Neural progenitor cell (in vitro differentiated cells): ENCODE measurements around the gene MORN1. TPM values are rescaled to one million over a fixed set of nuclear protein-coding genes. Genes with fewer than 3 reads are reported as not detected.

Experiments used
- DNase-seq: peaks from one replicate; pipeline ENCODE4 v3.0.0-alpha.2; 2016; ENCODE audit warnings: low spot score
- H2AFZ ChIP-seq: fragments of 200-600 bp; sonication (generic); replicated peaks from 2 replicates; pipeline ENCODE4 v1.6.1; 2016; ENCODE audit warnings: antibody characterized with exemption
- H3F3A ChIP-seq: fragments of 200-600 bp; sonication (generic); 2 replicates; pipeline ENCODE4 v1.6.1; 2016; ENCODE audit warnings: antibody characterized with exemption, low read depth
- H3K27ac ChIP-seq: fragments of 200-600 bp; sonication (generic); 2 replicates; pipeline ENCODE4 v1.5.1; 2016; ENCODE audit warnings: mild to moderate bottlenecking
- H3K27me3 ChIP-seq: fragments of 200-600 bp; sonication (generic); 2 replicates; pipeline ENCODE4 v1.6.1; 2016; ENCODE audit warnings: mild to moderate bottlenecking, moderate library complexity
- H3K36me3 ChIP-seq: fragments of 200-600 bp; sonication (generic); 2 replicates; pipeline ENCODE4 v1.5.1; 2016
- H3K4me1 ChIP-seq: fragments of 200-600 bp; sonication (generic); 2 replicates; pipeline ENCODE4 v1.6.1; 2016; ENCODE audit warnings: mixed run types
- H3K4me2 ChIP-seq: fragments of 200-600 bp; sonication (generic); 2 replicates; pipeline ENCODE4 v1.6.1; 2016
- H3K4me3 ChIP-seq: fragments of 200-600 bp; sonication (generic); 2 replicates; pipeline ENCODE4 v1.5.1; 2016
- H3K79me2 ChIP-seq: fragments of 200-600 bp; sonication (generic); 2 replicates; pipeline ENCODE4 v1.6.1; 2016; ENCODE audit warnings: low read depth
- H3K9ac ChIP-seq: fragments of 200-600 bp; sonication (generic); 2 replicates; pipeline ENCODE4 v1.6.1; 2016
- H3K9me3 ChIP-seq: fragments of 200-600 bp; sonication (generic); 2 replicates; pipeline ENCODE4 v1.5.1; 2016; ENCODE audit warnings: low read depth
- H4K20me1 ChIP-seq: fragments of 200-600 bp; sonication (generic); 2 replicates; pipeline ENCODE4 v1.6.1; 2016; ENCODE audit warnings: low read depth
- H3K27ac Mint-ChIP-seq: 3 replicates; pipeline ENCODE4 v1.8.0; 2021; ENCODE audit warnings: mixed read lengths
- H3K27me3 Mint-ChIP-seq: 2 replicates; pipeline ENCODE4 v1.8.0; 2022; ENCODE audit warnings: low read depth, mild to moderate bottlenecking, inconsistent platforms, moderate library complexity, mixed read lengths; ENCODE audit not compliant: insufficient read depth
- H3K36me3 Mint-ChIP-seq: 3 replicates; pipeline ENCODE4 v1.8.0; 2021; ENCODE audit warnings: mixed read lengths
- H3K4me1 Mint-ChIP-seq: 3 replicates; pipeline ENCODE4 v1.8.0; 2021; ENCODE audit warnings: mixed read lengths
- H3K4me3 Mint-ChIP-seq: 3 replicates; pipeline ENCODE4 v1.8.0; 2021; ENCODE audit warnings: mild to moderate bottlenecking, moderate library complexity, mixed read lengths
- H3K9me3 Mint-ChIP-seq: 3 replicates; pipeline ENCODE4 v1.8.0; 2020; ENCODE audit warnings: mixed read lengths
- CTCF ChIP-seq: fragments of 200-600 bp; sonication (generic); IDR thresholded peaks from 2 replicates; pipeline ENCODE4 v1.5.1; 2017; ENCODE audit warnings: antibody characterized with exemption, mild to moderate bottlenecking
- EZH2 ChIP-seq: fragments of 200-600 bp; sonication (generic); IDR thresholded peaks from 2 replicates; pipeline ENCODE4 v1.6.1; 2017; ENCODE audit warnings: antibody characterized with exemption, mild to moderate bottlenecking, moderate library complexity
- EZH2phosphoT487 ChIP-seq: fragments of 200-600 bp; sonication (generic); IDR thresholded peaks from 2 replicates; pipeline ENCODE4 v1.6.1; 2017; ENCODE audit warnings: antibody characterized with exemption
- total RNA-seq: library from RNA; depleted of rRNA; stranded (reverse); fragments of >200 nt; gene quantifications from 2 replicates; pipeline ENCODE4 v1.2.3, GENCODE V29; 2015; ENCODE audit warnings: low replicate concordance

MORN1 gene
- total RNA-seq, 1 donor from 2014 or later, result 7.0 TPM

DNA sequence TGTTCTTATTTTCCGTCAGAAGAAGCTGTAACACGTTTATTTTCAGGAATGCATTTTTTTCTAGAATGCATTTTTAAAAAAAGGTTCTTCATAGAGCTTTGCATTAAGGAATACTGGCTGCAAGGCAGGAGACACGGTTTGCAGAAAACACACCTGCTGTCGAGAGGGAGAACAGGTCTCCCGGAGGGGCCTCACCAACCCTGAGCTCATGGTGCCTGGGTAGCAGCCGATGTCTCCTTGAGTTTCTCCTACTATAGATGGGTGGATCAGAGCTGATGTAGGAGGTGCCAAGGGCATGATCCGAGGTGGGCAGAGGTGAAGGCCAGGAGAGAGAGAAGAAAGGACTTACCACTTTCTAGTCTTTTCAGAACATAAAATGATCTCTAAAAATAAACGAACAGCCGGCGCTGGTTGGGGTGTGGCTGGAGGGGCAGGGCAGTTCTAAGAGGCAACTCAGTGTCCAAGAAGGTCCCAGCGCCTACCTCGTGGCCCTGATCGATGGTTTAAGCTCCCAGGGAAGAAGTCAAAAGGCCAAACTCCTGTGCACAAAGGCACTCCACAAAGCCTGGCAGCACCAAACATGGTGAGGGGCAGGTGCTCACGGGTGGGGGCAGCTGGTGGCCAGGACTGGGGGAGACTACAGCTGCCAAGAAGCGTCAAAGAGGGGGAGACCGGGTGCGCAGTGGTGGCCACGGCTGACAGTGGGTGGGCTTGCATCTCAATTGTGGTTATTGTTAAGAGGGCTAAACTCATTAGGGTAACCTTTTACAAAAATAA, 12.2 kb downstream of the MORN1 start:
- peaks cover 2% of the 10 kb centered on the region for H3K36me3 Mint-ChIP-seq
- Histone ChIP-seq H3F3A (no peaks in the 10 kb centered on the region), H2AFZ (no peak overlapping the region), H3K9ac (no peak overlapping the region), H3K27me3 (no peaks in the 10 kb centered on the region), H3K4me3 (no peak overlapping the region), H3K27ac (no peak overlapping the region), H3K9me3 (no peaks in the 10 kb centered on the region), H3K36me3 (no peaks in the 10 kb centered on the region), H3K4me1 (no peaks in the 10 kb centered on the region), H3K4me2 (no peak overlapping the region), H4K20me1 (peaks cover 8% of the 10 kb centered on the region), H3K79me2 (no peaks in the 10 kb centered on the region)
- no peak overlapping the region for H3K27ac Mint-ChIP-seq
- no peak for DNase-seq
- TF ChIP-seq EZH2 (no peak), CTCF (no peak), EZH2phosphoT487 (no peak)
- H3K27me3 Mint-ChIP-seq, result peaks cover 4% of the 10 kb centered on the region
- peaks cover 7% of the 10 kb centered on the region for H3K4me1 Mint-ChIP-seq
- H3K4me3 Mint-ChIP-seq, result no peak overlapping the region
- H3K9me3 Mint-ChIP-seq, result no peaks in the 10 kb centered on the region

GRCh38 chr1:2378441-2378851, 12.9 kb downstream of the MORN1 start:
- no peak overlapping the region for H2AFZ ChIP-seq
- Mint-ChIP-seq H3K36me3 (peaks cover 2% of the 10 kb centered on the region), H3K4me3 (no peak overlapping the region), H3K9me3 (no peaks in the 10 kb centered on the region), H3K27ac (no peak overlapping the region), H3K27me3 (peaks cover 4% of the 10 kb centered on the region), H3K4me1 (peaks cover 4% of the 10 kb centered on the region)
- no peaks in the 10 kb centered on the region for H3K27me3 ChIP-seq
- peaks cover 8% of the 10 kb centered on the region for H4K20me1 ChIP-seq
- H3K79me2 ChIP-seq, result no peaks in the 10 kb centered on the region
- H3K4me2 ChIP-seq, result no peak overlapping the region
- no peaks in the 10 kb centered on the region for H3K9me3 ChIP-seq
- no peak for DNase-seq
- H3K4me3 ChIP-seq, result no peak overlapping the region
- no peaks in the 10 kb centered on the region for H3K36me3 ChIP-seq
- no peak for TF ChIP-seq EZH2
- TF ChIP-seq CTCF, result no peak
- no peak for TF ChIP-seq EZH2phosphoT487
- H3K27ac ChIP-seq, result no peak overlapping the region
- no peak overlapping the region for H3K9ac ChIP-seq
- no peaks in the 10 kb centered on the region for H3K4me1 ChIP-seq
- no peaks in the 10 kb centered on the region for H3F3A ChIP-seq

GRCh38 chr1:2377751-2378440, 13.5 kb downstream of the MORN1 start:
- no peaks in the 10 kb centered on the region for H3K9me3 ChIP-seq
- no peaks in the 10 kb centered on the region for H3K36me3 ChIP-seq
- no peak overlapping the region for H3K4me3 ChIP-seq
- no peaks in the 10 kb centered on the region for H3K27me3 ChIP-seq
- no peak overlapping the region for H3K4me3 Mint-ChIP-seq
- H3K4me1 Mint-ChIP-seq, result peaks cover 4% of the 10 kb centered on the region
- TF ChIP-seq EZH2, result no peak
- no peak for TF ChIP-seq CTCF
- no peak for TF ChIP-seq EZH2phosphoT487
- H3K27ac Mint-ChIP-seq, result no peak overlapping the region
- peaks cover 4% of the 10 kb centered on the region for H3K27me3 Mint-ChIP-seq
- no peaks in the 10 kb centered on the region for H3K4me1 ChIP-seq
- H3K9ac ChIP-seq, result no peak overlapping the region
- DNase-seq, result no peak
- peaks cover 2% of the 10 kb centered on the region for H3K36me3 Mint-ChIP-seq
- H3F3A ChIP-seq, result no peaks in the 10 kb centered on the region
- H3K4me2 ChIP-seq, result no peak overlapping the region
- H3K9me3 Mint-ChIP-seq, result no peaks in the 10 kb centered on the region
- no peak overlapping the region for H2AFZ ChIP-seq
- peaks cover 8% of the 10 kb centered on the region for H4K20me1 ChIP-seq
- H3K27ac ChIP-seq, result no peak overlapping the region
- H3K79me2 ChIP-seq, result no peaks in the 10 kb centered on the region
